HCT116 (cell line): ENCODE results near the gene NUP188. TPM values are rescaled to one million over a fixed set of nuclear protein-coding genes. Genes with fewer than 3 reads are reported as not detected.

Experiments
- ATAC-seq: fragments of 200-7000 bp; cut with Tn5 transposase; 2 replicates; pipeline ENCODE4 v1.9.1; 2020; ENCODE audit warnings: mild to moderate bottlenecking, moderate library complexity
- BruUV-seq: library from RNA; stranded (reverse); fragments of 400-500 nt; replicated peaks from 2 replicates; lab custom pipeline; 2021; lab: Mats Ljungman, UMichigan
- CTCF ChIA-PET: fragments of 300-600 bp; sonication (Branson Sonifier 250); formaldehyde crosslinking; loops from one replicate; lab custom pipeline; 2021; ENCODE audit warnings: antibody characterized with exemption; lab: Charles Lee
- POLR2A ChIA-PET: fragments of 300-600, 350-600 bp; sonication (Branson Sonifier 250); formaldehyde crosslinking; loops from one replicate; lab custom pipeline; 2021; ENCODE audit warnings: antibody characterized with exemption; lab: Charles Lee
- RAD21 ChIA-PET, 2 experiments: fragments of 300-600 bp; sonication (Branson Sonifier 250); formaldehyde crosslinking; loops; one replicate each; lab custom pipeline; 2023; ENCODE audit warnings: low total read pairs in 2 of 2; ENCODE audit not compliant: uncharacterized antibody in 2 of 2, unreplicated experiment in 2 of 2, low non-redundant PET in 1 of 2; lab: Charles Lee
- DNase-seq: peaks from one replicate; pipeline ENCODE4 v3.0.0-alpha.2; 2010; ENCODE audit warnings: low read depth, low spot score
- H2AFZ ChIP-seq: fragments of 200-600 bp; shearing (Covaris generic), sonication (generic); 2 replicates; pipeline ENCODE4 v1.6.1; 2017; ENCODE audit warnings: low read depth, mixed run types, mixed read lengths, antibody characterized with exemption, low read length; ENCODE audit not compliant: poor library complexity, severe bottlenecking
- H3K27ac ChIP-seq: 2 replicates; pipeline ENCODE4 v1.5.1; 2012; ENCODE audit warnings: low read depth, low read length
- H3K27me3 ChIP-seq: fragments of 200-600 bp; sonication (generic); 2 replicates; pipeline ENCODE4 v1.6.1; 2016; ENCODE audit warnings: mixed run types, low read length, mixed read lengths; ENCODE audit not compliant: insufficient read depth
- H3K36me3 ChIP-seq, 2 experiments: fragments of 200-500 bp in 1 of 2; fragments of 200-600 bp in 1 of 2; sonication (Bioruptor generic) in 1 of 2; sonication (generic) in 1 of 2; 2 replicates each; pipeline versions ENCODE4 v1.5.1 to v1.6.1; 2014 to 2016; ENCODE audit warnings: low read length in 2 of 2, inconsistent platforms in 1 of 2, mixed read lengths in 1 of 2, mixed run types in 1 of 2; ENCODE audit not compliant: insufficient read depth in 2 of 2, control insufficient read depth in 1 of 2
- H3K4me1 ChIP-seq, 2 experiments: fragments of 200-600 bp in 1 of 2; sonication (generic) in 1 of 2; 2 replicates each; pipeline versions ENCODE4 v1.5.1 to v1.6.1; 2012 to 2017; ENCODE audit warnings: low read length in 2 of 2, inconsistent platforms in 1 of 2, mild to moderate bottlenecking in 1 of 2, mixed read lengths in 1 of 2, mixed run types in 1 of 2, moderate library complexity in 1 of 2; ENCODE audit not compliant: insufficient read depth in 2 of 2, control insufficient read depth in 1 of 2
- H3K4me2 ChIP-seq: fragments of 200-600 bp; sonication (generic); 2 replicates; pipeline ENCODE4 v1.6.1; 2017; ENCODE audit warnings: mixed run types, low read length, mixed read lengths
- H3K4me3 ChIP-seq, 2 experiments: fragments of 200-600 bp in 1 of 2; sonication (generic) in 1 of 2; replicated peaks in 1 of 2; 2 replicates each; pipeline ENCODE4 v1.5.1; 2011 to 2016; ENCODE audit warnings: low read length in 2 of 2, control low read depth in 1 of 2, low read depth in 1 of 2, mild to moderate bottlenecking in 1 of 2, mixed read lengths in 1 of 2, mixed run types in 1 of 2
- H3K79me2 ChIP-seq: fragments of 200-600 bp; sonication (generic); 2 replicates; pipeline ENCODE4 v1.6.1; 2017; ENCODE audit warnings: mild to moderate bottlenecking, mixed run types, low read length, moderate library complexity, mixed read lengths; ENCODE audit not compliant: insufficient read depth
- H3K9ac ChIP-seq: fragments of 200-600 bp; sonication (generic); 2 replicates; pipeline ENCODE4 v1.6.1; 2016; ENCODE audit warnings: low read length, mixed read lengths
- H3K9me2 ChIP-seq: fragments of 200-600 bp; sonication (generic), shearing (Covaris generic); 2 replicates; pipeline ENCODE4 v1.6.1; 2017; ENCODE audit warnings: mixed run types, mild to moderate bottlenecking, moderate library complexity; ENCODE audit not compliant: insufficient read depth
- H3K9me3 ChIP-seq, 2 experiments: fragments of 200-500 bp in 1 of 2; fragments of 200-600 bp in 1 of 2; sonication (Bioruptor generic) in 1 of 2; sonication (generic) in 1 of 2; 2 replicates each; pipeline ENCODE4 v1.6.1; 2014 to 2017; ENCODE audit warnings: low read length in 2 of 2, mixed read lengths in 2 of 2, inconsistent platforms in 1 of 2, low read depth in 1 of 2, mild to moderate bottlenecking in 1 of 2, mixed run types in 1 of 2, moderate library complexity in 1 of 2; ENCODE audit not compliant: control insufficient read depth in 1 of 2, insufficient read depth in 1 of 2
- H4K20me1 ChIP-seq: fragments of 200-600 bp; sonication (generic), shearing (Covaris generic); 2 replicates; pipeline ENCODE4 v1.6.1; 2017; ENCODE audit warnings: mixed run types, mild to moderate bottlenecking, moderate library complexity; ENCODE audit not compliant: insufficient read depth
- CBX3 ChIP-seq: IDR thresholded peaks from 2 replicates; pipeline ENCODE4 v1.6.1; 2012; ENCODE audit warnings: low read depth
- CEBPB ChIP-seq: IDR thresholded peaks from 2 replicates; pipeline ENCODE4 v1.6.1; 2012; ENCODE audit warnings: low read depth
- EGR1 ChIP-seq: IDR thresholded peaks from 2 replicates; pipeline ENCODE4 v1.6.1; 2012; ENCODE audit warnings: low read depth
- EZH2phosphoT487 ChIP-seq: fragments of 200-600 bp; IDR thresholded peaks from 2 replicates; pipeline ENCODE4 v1.6.1; 2018; ENCODE audit warnings: antibody characterized with exemption, borderline replicate concordance
- POLR2A ChIP-seq: IDR thresholded peaks from 2 replicates; pipeline ENCODE4 v1.7.0; 2011; ENCODE audit warnings: borderline replicate concordance; ENCODE audit not compliant: insufficient read depth, insufficient read length; ENCODE audit errors: extremely low read depth
- SRF ChIP-seq: IDR thresholded peaks from 2 replicates; pipeline ENCODE4 v1.6.1; 2012; ENCODE audit warnings: low read depth
- TCF7L2 ChIP-seq: IDR thresholded peaks from 2 replicates; pipeline ENCODE4 v1.7.0; 2011; ENCODE audit warnings: borderline replicate concordance, inconsistent platforms; ENCODE audit not compliant: insufficient read depth, insufficient read length; ENCODE audit errors: extremely low read depth
- ZBTB33 ChIP-seq: IDR thresholded peaks from 2 replicates; pipeline ENCODE4 v1.6.1; 2011; ENCODE audit warnings: mild to moderate bottlenecking, low read length, moderate library complexity; ENCODE audit not compliant: insufficient replicate concordance; ENCODE audit errors: extremely low read depth
- intact Hi-C: fragments of 100-400 bp; cut with micrococcal nuclease; formaldehyde crosslinking; loops from 2 replicates; pipeline ENCODE4 v1.10.0; 2022
- total RNA-seq: library from RNA; stranded (reverse); gene quantifications from one replicate; pipeline ENCODE4 v1.2.1, GENCODE V29; 2021; ENCODE audit not compliant: unreplicated experiment
- TF ChIP-seq, protein P1 (sequence below): IDR thresholded peaks from 2 replicates; pipeline ENCODE4 v1.6.1; 2012; ENCODE audit warnings: low read depth
- TF ChIP-seq, protein P2 (sequence below): IDR thresholded peaks from 2 replicates; pipeline ENCODE4 v1.6.1; 2012

The NUP188 gene
- total RNA-seq, 1 experiment from 2014 or later = 115 TPM

DNA sequence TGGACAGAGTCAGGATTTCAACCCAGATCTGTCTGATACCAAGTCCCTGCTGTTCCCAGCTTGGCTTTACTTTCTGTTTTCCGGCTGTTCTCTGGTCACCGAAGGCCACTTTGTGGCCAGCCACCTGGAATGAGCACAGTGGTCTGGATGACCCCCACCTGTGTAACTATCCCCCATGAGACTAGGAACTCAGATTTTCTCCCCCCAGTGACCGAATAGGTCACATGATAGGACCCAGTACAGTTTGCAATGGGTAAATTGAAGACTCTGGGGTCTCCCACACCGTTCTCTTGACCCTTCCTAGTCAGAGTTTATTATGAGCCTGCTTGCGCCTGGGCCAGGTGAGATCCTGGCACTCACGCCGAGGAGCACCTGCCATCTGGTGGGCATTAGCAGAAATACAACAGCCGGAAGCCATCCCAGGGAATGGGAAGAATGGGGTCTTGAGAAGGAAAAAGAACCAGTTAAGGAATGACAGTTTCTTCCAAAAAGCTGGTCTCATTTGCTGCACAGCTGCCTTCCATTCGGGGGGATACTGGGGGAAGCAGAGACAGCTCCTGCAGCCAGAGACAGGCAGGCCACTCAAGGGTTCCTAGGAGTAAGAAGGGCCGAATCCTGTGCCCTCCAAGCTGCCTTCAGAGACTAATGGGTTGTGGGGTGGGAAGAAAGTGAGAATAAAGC lies 19.6 kb upstream of the NUP188 start (continued):
- TF ChIP-seq, protein P1, sequence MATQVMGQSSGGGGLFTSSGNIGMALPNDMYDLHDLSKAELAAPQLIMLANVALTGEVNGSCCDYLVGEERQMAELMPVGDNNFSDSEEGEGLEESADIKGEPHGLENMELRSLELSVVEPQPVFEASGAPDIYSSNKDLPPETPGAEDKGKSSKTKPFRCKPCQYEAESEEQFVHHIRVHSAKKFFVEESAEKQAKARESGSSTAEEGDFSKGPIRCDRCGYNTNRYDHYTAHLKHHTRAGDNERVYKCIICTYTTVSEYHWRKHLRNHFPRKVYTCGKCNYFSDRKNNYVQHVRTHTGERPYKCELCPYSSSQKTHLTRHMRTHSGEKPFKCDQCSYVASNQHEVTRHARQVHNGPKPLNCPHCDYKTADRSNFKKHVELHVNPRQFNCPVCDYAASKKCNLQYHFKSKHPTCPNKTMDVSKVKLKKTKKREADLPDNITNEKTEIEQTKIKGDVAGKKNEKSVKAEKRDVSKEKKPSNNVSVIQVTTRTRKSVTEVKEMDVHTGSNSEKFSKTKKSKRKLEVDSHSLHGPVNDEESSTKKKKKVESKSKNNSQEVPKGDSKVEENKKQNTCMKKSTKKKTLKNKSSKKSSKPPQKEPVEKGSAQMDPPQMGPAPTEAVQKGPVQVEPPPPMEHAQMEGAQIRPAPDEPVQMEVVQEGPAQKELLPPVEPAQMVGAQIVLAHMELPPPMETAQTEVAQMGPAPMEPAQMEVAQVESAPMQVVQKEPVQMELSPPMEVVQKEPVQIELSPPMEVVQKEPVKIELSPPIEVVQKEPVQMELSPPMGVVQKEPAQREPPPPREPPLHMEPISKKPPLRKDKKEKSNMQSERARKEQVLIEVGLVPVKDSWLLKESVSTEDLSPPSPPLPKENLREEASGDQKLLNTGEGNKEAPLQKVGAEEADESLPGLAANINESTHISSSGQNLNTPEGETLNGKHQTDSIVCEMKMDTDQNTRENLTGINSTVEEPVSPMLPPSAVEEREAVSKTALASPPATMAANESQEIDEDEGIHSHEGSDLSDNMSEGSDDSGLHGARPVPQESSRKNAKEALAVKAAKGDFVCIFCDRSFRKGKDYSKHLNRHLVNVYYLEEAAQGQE = no peak
- TF ChIP-seq CBX3 (no peak), SRF (no peak)
- TF ChIP-seq, all 23 proteins: peak for 3

DNA sequence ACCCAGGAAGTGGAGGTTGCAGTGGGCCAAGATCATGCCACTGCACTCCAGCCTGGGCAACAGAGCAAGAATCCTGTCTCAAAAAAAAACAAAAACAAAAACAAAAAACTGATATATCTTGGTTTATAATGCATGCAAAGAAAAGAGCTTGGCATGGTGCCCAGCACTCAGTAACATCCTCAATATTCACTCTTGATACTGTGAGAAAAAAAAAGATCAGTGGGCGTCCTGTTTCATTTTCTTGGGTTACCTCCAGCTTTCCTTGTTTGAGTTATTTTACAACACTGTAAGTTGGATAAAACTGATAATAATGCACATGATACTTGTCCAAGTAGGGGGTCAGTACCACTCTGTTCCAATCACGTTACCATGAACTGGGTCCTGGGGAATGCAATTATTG lies 18.9 kb upstream of the NUP188 start:
- ATAC-seq = no peak
- H3K9me2 ChIP-seq = no peaks in the 10 kb centered on the region

More for the DNA sequence above, 18.9 kb upstream of the NUP188 start:
- no peaks in the 10 kb centered on the region for H4K20me1 ChIP-seq
- POLR2A ChIA-PET = interaction anchor here (0.9 kb wide), 1 partner anchor 20 kb away, joined by 3 read pairs; no protein-coding TSS in a partner anchor
- CTCF ChIA-PET = interaction anchor here (0.8 to 3.5 kb wide), 14 partner anchors 9 to 293 kb away, joined by 3 to 20 read pairs (median 4); partner anchors contain the start of genes ENDOG, SPOUT1 and ZDHHC12
- H2AFZ ChIP-seq = no peak overlapping the region
- H3K79me2 ChIP-seq = no peaks in the 10 kb centered on the region
- H3K27me3 ChIP-seq = no peaks in the 10 kb centered on the region
- no peak overlapping the region for H3K27ac ChIP-seq
- no peak overlapping the region for H3K4me2 ChIP-seq
- intact Hi-C loops = loop anchor here (1.0 to 5.0 kb wide), 4 partner anchors 65 to 281 kb away; no protein-coding TSS in a partner anchor
- no peaks in the 10 kb centered on the region for H3K9me3 ChIP-seq
- H3K4me3 ChIP-seq = no peak overlapping the region
- peaks cover 4 to 10% of the 10 kb centered on the region in 2 experiments; a peak in 3 of 4 replicates for H3K4me1 ChIP-seq
- DNase-seq = no peak
- TF ChIP-seq POLR2A (no peak), ZBTB33 (no peak), TCF7L2 (no peak), EGR1 (no peak), CEBPB (no peak), EZH2phosphoT487 (no peak), SRF (no peak)
- TF ChIP-seq, protein P2, sequence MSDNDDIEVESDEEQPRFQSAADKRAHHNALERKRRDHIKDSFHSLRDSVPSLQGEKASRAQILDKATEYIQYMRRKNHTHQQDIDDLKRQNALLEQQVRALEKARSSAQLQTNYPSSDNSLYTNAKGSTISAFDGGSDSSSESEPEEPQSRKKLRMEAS = no peak
- RAD21 ChIA-PET = interaction anchor here in 1 of 2 experiments (1.9 kb wide), 1 partner anchor 110 kb away, joined by 4 read pairs; the partner anchor contains the start of gene ENDOG
- H3K9ac ChIP-seq = no peak overlapping the region
- H3K36me3 ChIP-seq = no peaks in the 10 kb centered on the region
- no TSS peak for BruUV-seq
